Calu3 (cell line): Measurements from ENCODE around the gene KSR2. TPM values are rescaled to one million over a fixed set of nuclear protein-coding genes. Genes with fewer than 3 reads are reported as not detected.

ENCODE experiments used
- BruUV-seq: library from RNA; stranded (reverse); fragments of 400-500 nt; replicated peaks from 2 replicates; lab custom pipeline; 2021; lab: Mats Ljungman, UMichigan
- CTCF ChIA-PET: fragments of 300-600 bp; sonication (Branson Sonifier 250); formaldehyde crosslinking; loops from one replicate; lab custom pipeline; 2022; ENCODE audit warnings: antibody characterized with exemption; lab: Charles Lee
- DNase-seq: peaks from one replicate; pipeline ENCODE4 v3.0.0; 2022
- H3K27ac Mint-ChIP-seq: one replicate; pipeline ENCODE4 v1.8.0; 2022; ENCODE audit warnings: mixed read lengths; ENCODE audit not compliant: unreplicated experiment
- H3K27me3 Mint-ChIP-seq: one replicate; pipeline ENCODE4 v1.8.0; 2022; ENCODE audit warnings: mixed read lengths; ENCODE audit not compliant: unreplicated experiment
- H3K36me3 Mint-ChIP-seq: one replicate; pipeline ENCODE4 v1.8.0; 2022; ENCODE audit warnings: mild to moderate bottlenecking, moderate library complexity, mixed read lengths; ENCODE audit not compliant: insufficient read depth, unreplicated experiment
- H3K4me1 Mint-ChIP-seq: one replicate; pipeline ENCODE4 v1.8.0; 2022; ENCODE audit warnings: mild to moderate bottlenecking, low read depth, mixed read lengths; ENCODE audit not compliant: unreplicated experiment
- H3K4me3 Mint-ChIP-seq: one replicate; pipeline ENCODE4 v1.8.0; 2022; ENCODE audit warnings: mild to moderate bottlenecking, low read depth, moderate library complexity, mixed read lengths; ENCODE audit not compliant: unreplicated experiment
- H3K9me3 Mint-ChIP-seq: one replicate; pipeline ENCODE4 v1.8.0; 2022; ENCODE audit warnings: low read depth, mixed read lengths; ENCODE audit not compliant: unreplicated experiment
- CTCF ChIP-seq: fragments of 200-600 bp; IDR thresholded peaks from one replicate; pipeline ENCODE4 v1.8.0; 2022; ENCODE audit warnings: antibody characterized with exemption; ENCODE audit not compliant: unreplicated experiment
- intact Hi-C: fragments of 100-400 bp; cut with micrococcal nuclease; formaldehyde crosslinking; loops from one replicate; pipeline ENCODE4 v1.10.0; 2022; ENCODE audit not compliant: unreplicated experiment
- total RNA-seq: library from RNA; stranded (reverse); gene quantifications from 2 replicates; pipeline ENCODE4 v1.2.3, GENCODE V29; 2022

KSR2 gene
- total RNA-seq, 1 experiment from 2014 or later: 1.9 TPM

GRCh38 chr12:117501076-117501869, 467.5 kb downstream of the KSR2 start:
- Mint-ChIP-seq H3K27ac (no peak overlapping the region), H3K36me3 (no peaks in the 10 kb centered on the region), H3K4me3 (no peak overlapping the region), H3K27me3 (peaks cover 69% of the 10 kb centered on the region), H3K4me1 (no peaks in the 10 kb centered on the region), H3K9me3 (no peaks in the 10 kb centered on the region)
- CTCF ChIA-PET: no interaction called here
- no peak for TF ChIP-seq CTCF
- no TSS peak for BruUV-seq
- no peak for DNase-seq
- intact Hi-C loops: no loop called here

GRCh38 chr12:117499759-117500485, 468.9 kb downstream of the KSR2 start:
- Mint-ChIP-seq H3K9me3 (no peaks in the 10 kb centered on the region), H3K27ac (no peak overlapping the region), H3K27me3 (peaks cover 55% of the 10 kb centered on the region), H3K36me3 (no peaks in the 10 kb centered on the region), H3K4me1 (no peaks in the 10 kb centered on the region), H3K4me3 (no peak overlapping the region)
- no TSS peak for BruUV-seq
- intact Hi-C loops: no loop called here
- TF ChIP-seq CTCF: no peak
- DNase-seq: no peak
- CTCF ChIA-PET: interaction anchor here (0.5 to 0.6 kb wide), 2 partner anchors 108 to 112 kb away, joined by 3 read pairs; no protein-coding TSS in a partner anchor

- Mint-ChIP-seq H3K36me3 (no peaks in the 10 kb centered on the region), H3K4me3 (no peak overlapping the region), H3K27ac (no peak overlapping the region), H3K9me3 (no peaks in the 10 kb centered on the region), H3K27me3 (peaks cover 49% of the 10 kb centered on the region), H3K4me1 (no peaks in the 10 kb centered on the region)
- BruUV-seq: no TSS peak
- intact Hi-C loops: no loop called here
- DNase-seq: no peak
- no peak for TF ChIP-seq CTCF
- CTCF ChIA-PET: no interaction called here
Observed at GRCh38 chr12:117498880-117499279, 469.9 kb downstream of the KSR2 start.

- Mint-ChIP-seq H3K4me3 (no peak overlapping the region), H3K36me3 (no peaks in the 10 kb centered on the region), H3K27me3 (peaks cover 43% of the 10 kb centered on the region), H3K4me1 (no peaks in the 10 kb centered on the region), H3K9me3 (no peaks in the 10 kb centered on the region), H3K27ac (no peak overlapping the region)
- no TSS peak for BruUV-seq
- DNase-seq: no peak
- no peak for TF ChIP-seq CTCF
- CTCF ChIA-PET: no interaction called here
- intact Hi-C loops: no loop called here
Observed at GRCh38 chr12:117498256-117498655, 470.5 kb downstream of the KSR2 start.
